ENCODE data around the gene CFAP157. TPM values are rescaled to one million over a fixed set of nuclear protein-coding genes. Genes with fewer than 3 reads are reported as not detected.

CFAP157 gene
- not detected for total RNA-seq
- long read RNA-seq: 0 reads

GRCh38 chr9:127706836-127707241 is at the start of gene CFAP157:
Gene CFAP157 (plus strand): TSS chr9:127706988. CDS start chr9:127707032, 44 bp downstream.
- ATAC-seq: no peak
- intact Hi-C loops (cut with DNase I): no loop called here
- no peak for DNase-seq (ENCODE audit: missing footprints)

- no peak for DNase-seq (ENCODE audit: missing footprints)
- ATAC-seq: no peak
- intact Hi-C loops (cut with DNase I): no loop called here
Measured at GRCh38 chr9:127658428-127658827, 48.4 kb upstream of the CFAP157 start.

DNA sequence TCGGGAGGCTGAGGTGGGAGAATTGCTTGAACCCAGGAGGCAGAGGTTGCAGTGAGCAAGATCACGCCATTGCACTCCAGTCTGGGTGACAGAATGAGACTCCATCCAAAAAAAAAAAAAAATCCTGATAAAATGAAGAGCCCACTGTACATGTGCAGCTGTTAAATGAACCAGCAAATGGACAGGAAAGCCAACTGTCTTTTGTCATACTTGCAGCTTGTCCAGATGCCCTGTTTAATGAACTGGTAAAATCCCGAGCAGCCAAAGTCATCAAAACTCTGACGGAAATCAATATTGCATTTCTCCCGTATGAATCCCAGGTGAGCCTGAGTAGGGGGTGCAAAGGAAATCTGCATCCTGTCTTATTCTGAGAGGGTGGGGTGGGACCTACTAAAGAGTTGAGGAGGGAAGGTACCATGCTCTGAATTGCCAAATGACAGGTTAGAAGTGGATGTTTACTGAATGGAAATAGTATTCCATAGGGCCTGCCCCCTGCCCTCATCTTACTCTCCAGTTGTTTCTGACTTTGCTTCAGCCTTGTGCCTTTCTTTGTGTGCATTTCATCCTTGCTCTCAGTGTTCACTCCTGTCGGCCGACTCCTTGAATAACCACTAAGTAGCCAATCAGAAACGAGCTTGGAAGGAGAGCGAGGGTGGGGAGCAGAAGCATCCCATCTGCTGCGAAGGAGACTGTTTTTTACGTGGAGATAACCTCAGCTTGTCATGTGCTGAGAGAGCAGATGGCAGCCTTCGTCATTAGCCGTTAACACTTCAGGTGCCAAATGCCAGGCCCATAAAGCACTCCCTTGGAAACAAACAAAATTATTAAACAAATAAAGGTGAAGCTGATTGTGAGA is 45.7 kb upstream of the CFAP157 start:
- intact Hi-C loops (cut with DNase I): no loop called here
- ATAC-seq (no peak), DNase-seq (ENCODE audit: missing footprints) (no peak)

DNA sequence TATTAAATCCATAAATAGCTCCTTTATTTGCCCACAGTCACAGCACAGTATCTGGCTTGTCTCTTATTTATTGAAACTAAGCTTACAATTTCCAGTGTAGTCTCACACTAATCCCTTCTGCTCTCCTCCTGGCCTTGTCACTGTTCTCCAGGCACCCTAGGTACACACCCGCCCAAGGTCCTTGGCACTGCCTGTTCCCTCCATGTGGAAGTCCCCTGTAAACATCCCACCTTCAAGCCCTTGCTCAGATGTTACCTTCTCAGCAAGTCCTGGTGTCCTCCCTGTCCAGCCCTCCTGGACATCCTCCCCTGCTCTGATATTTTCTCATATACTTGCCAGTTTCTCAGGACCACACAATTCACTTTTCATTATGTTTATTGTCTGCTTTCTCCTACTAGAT is 44.2 kb upstream of the CFAP157 start:
- ATAC-seq (no peak), DNase-seq (ENCODE audit: missing footprints) (no peak)
- intact Hi-C loops (cut with DNase I): no loop called here

DNA sequence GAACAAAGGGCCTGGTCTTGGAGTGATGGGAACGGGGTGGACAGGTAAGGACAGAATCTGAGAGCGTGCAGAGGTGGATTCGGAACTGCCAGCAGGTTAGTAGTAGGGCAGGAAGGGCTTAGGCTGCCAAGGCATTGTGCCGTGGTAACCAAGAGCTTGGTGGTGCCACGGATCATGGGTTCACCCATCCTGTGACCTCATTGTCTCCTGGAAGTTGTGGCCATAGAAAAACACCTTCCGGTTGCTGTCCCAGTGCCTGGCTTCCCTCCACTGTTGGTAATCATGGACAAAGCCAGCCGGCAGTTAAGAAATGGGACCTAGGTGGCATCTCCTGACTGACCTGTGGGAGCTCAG is 42.5 kb upstream of the CFAP157 start:
- ATAC-seq: no peak
- DNase-seq (ENCODE audit: missing footprints): no peak
- intact Hi-C loops (cut with DNase I): no loop called here

- intact Hi-C loops (cut with DNase I): no loop called here
- DNase-seq (ENCODE audit: missing footprints) (no peak), ATAC-seq (no peak)
Measured at GRCh38 chr9:127664678-127665507, 41.9 kb upstream of the CFAP157 start.

DNA sequence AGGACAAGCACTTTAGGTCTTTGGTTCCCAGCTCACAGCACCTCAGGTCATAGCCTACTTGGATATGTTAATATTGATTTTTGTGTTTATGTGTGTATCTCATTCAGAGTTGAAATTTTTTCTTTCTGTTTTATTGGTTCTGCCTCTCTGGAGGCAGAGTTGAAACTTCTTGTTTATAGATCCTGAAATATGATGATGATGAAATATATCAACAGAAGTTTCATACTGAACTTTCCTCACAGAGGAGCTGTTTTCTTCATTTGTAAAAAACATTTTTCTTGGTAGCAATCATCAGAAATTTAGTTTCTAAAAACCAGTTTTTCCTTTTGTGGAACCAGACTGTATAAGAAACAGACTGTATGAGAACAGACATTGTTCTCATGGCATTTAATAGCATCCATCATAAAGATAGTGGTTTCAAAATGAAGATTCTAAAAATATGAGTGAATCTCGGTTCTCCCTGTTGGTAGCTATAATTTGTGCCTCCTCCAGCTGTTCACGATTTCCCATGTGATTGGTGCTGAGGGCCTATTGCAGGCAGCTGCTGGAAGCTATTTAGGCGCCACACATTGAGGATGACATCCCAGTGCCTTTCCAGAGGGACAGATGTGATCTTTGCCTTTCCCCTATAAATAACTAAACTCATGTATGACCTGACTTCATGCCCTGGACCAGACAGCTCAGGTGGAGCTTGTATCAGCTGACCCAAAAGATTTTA is 39.5 kb upstream of the CFAP157 start:
- intact Hi-C loops (cut with DNase I): no loop called here
- DNase-seq (ENCODE audit: missing footprints): no peak
- no peak for ATAC-seq

- ATAC-seq: no peak
- DNase-seq (ENCODE audit: missing footprints): no peak
- intact Hi-C loops (cut with DNase I): no loop called here
Measured at GRCh38 chr9:127667906-127668305, 38.9 kb upstream of the CFAP157 start.

DNA sequence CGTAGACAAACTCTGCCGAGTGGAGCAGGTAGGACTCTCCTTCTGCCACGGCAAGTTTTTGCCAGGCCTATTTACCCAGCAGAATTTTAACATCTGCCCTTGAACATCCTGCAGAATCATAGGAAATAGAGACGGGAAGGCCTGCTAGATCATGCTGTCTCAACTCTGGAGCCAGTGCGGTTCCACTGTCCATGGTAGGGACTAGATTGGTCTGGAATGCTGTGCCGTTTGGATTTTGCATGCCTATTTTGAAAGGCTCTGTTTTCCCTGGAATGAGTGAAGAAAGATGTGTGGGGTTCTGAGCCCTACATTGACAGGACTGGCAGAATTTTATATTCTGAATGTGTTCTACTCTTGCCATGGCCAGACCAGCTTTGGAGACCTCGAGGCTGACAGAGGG is 33.6 kb upstream of the CFAP157 start:
- no peak for DNase-seq (ENCODE audit: missing footprints)
- intact Hi-C loops (cut with DNase I): no loop called here
- ATAC-seq: no peak

DNA sequence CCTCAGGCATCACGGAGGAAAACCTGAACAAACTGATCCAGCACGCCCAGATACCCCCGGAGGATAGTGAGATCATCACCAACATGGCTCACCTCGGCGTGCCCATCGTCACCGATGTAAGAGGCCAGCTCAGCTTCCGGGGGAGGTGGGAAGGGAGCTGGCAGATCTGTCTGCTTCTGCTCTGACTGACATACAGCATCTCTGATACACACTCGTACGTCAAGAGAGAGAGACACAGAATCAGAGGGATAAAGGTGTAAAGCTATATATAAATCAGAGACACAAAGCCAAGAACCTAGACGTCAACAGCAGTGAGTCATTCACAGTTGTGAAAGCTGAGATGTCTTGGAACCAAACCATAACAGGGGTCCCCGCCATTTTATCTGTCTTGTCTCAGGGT is 30.1 kb upstream of the CFAP157 start:
- DNase-seq (ENCODE audit: missing footprints) (no peak), ATAC-seq (no peak)
- intact Hi-C loops (cut with DNase I): no loop called here

DNA sequence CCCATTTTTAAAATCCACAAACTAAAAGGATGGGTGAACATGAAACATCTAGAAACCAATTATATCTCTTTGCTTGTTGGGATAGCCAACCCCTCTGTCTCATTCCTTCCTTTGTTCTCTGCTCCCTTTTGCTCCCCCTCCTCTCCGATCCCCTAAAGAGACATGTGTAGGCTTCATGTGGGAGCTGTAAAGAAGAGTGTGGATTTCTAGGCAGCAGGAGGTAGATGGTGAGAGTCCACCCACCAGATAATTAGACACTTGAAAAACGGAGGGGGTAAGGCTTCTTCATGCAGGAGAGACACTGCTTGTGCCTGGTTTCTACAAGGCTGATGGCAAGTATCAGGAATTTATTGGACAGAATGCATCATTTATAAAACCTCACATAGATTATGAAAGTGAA is 27.3 kb upstream of the CFAP157 start:
- DNase-seq (ENCODE audit: missing footprints) (no peak), ATAC-seq (no peak)

GRCh38 chr9:127680226-127680625 is 26.6 kb upstream of the CFAP157 start:
- intact Hi-C loops (cut with DNase I): no loop called here
- no peak for DNase-seq (ENCODE audit: missing footprints)
- ATAC-seq: no peak

More for the DNA sequence above, 27.3 kb upstream of the CFAP157 start:
- intact Hi-C loops (cut with DNase I): no loop called here

DNA sequence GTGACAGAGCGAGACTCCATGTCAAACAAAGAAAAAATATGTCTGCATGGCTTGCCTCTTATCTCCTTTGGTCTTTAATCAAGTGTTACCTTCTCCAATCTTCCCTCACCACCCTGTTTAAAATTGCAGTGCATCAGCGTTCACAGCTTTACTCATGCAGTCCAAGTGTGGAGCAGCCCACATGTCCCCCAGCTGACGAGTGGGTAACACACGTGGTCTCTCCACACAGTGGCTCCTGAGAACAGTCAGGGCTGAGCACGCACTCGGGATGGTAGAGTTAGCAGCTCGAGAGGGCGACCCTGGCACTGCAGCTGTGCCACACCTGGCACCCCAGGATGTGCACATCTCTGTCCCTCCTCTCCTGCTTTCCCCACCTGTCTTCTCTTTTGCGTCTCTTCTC is 25.9 kb upstream of the CFAP157 start:
- no peak for DNase-seq (ENCODE audit: missing footprints)
- no peak for ATAC-seq
- intact Hi-C loops (cut with DNase I): no loop called here

DNA sequence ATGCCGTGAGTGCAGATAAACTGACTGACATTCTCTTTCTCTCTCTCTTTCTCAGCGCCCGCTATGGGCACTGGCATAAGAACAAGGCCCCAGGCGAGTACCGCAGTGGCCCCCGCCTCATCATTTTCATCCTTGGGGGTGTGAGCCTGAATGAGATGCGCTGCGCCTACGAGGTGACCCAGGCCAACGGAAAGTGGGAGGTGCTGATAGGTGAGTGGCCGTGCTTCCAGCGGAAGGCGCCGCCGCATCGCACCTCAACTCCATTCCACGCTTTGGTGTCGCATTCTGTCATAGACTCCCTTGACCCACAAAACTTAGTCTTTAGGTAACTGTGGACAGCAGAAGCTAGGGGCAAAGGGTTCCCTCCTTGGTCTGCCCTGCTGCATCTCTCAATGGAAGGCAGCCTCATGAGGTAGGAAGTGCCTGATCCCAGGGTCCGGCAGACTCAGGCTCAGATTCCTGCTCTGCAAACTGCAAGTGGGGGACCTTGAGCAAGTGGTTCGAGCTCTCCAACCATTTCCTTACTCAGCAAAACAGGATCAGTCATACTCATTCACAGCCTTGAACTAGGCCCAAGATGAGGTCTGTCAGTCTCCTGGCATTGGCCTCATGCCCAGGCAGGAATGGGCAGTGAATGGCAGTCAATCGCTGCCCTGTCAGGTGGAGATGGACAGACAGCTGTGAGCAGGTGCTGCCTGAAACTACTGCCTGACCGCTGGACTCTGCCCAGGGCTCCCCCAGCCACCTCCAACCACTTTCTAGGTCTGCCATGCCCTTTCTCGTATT is 24.2 kb upstream of the CFAP157 start:
- DNase-seq (ENCODE audit: missing footprints) (no peak), ATAC-seq (no peak)
- intact Hi-C loops (cut with DNase I): no loop called here

GRCh38 chr9:127683723-127684122 is 23.1 kb upstream of the CFAP157 start:
- ATAC-seq (no peak), DNase-seq (ENCODE audit: missing footprints) (no peak)
- intact Hi-C loops (cut with DNase I): no loop called here

DNA sequence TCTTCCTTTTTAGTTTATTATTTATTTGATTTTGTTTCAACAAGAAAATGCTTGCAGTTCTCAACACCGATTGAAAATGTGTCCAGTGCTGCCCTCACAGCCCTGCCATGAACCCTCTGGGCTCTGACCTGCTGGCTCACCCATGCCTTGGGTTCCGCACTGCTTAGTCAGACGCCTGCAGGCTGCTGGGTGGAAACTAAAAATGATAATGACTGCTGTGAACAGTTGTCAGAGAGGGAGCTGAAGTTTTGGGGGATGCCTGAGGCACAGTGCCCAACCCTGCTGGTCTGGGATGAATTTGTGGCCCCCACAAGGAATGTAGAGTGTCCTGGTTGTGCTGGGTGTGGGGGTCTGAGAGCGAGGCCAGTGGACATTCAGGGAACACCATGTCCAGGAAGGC is 22.2 kb upstream of the CFAP157 start:
- DNase-seq (ENCODE audit: missing footprints) (no peak), ATAC-seq (no peak)
- intact Hi-C loops (cut with DNase I): no loop called here

DNA sequence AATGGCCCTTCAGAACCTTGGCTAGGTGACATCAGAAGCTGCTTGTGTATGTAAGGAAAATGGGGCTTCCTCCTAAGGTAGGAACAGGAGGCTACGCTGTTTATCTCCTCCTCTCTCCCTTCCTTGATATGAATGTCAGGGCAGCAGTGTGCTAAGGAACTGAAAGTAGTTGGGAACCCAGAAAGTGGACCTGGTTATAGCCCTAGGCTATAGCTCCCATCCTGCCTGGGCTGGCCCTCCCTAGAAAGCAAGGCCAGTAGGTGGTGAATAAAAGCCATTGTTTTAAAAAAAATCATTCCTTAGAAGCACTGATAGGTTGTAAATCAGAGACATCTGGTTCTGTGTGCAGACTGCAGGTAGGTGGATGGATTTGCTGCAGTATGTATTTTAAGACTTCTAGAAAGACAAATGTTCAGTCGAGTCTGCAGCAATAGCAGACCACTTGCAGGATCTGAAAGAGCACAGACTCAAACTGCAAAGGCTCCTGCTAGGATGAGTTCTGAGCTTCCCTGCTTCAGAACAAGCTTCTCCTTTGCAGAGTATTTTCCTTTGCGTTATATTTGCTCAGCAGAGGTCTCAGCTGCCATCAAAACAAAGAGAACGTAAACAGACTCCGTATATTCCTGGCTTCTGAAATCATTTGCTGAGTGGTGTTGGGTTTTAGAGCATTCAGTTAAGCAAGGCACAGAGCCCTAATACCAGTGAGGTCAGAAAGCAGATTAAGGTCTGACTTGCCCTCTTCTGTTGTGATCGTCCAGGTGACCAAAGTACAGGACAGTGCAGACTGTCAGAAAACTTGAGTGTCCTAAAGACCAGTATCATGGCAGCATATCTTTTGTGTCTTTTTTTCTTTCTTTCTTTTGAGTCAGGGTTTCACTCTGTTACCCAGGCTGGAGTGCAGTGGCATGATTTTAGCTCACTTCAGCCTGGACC is 20.1 kb upstream of the CFAP157 start:
- no peak for ATAC-seq
- DNase-seq (ENCODE audit: missing footprints): no peak
- intact Hi-C loops (cut with DNase I): loop anchor here (1.0 kb wide), 1 partner anchor 33 kb away; no protein-coding TSS in a partner anchor

All from Right ventricle myocardium inferior (tissue), 1 donor.